Measurements from ENCODE around the gene NCBP2. TPM values are rescaled to one million over a fixed set of nuclear protein-coding genes. Genes with fewer than 3 reads are reported as not detected.

Gene NCBP2
- total RNA-seq, 1 donor from 2014 or later = 25.8 TPM

GRCh38 chr3:196983186-196983585 lies 40.9 kb upstream of the NCBP2 start:
- no peak overlapping the region for H3K4me3 ChIP-seq
- H3K27me3 ChIP-seq = no peaks in the 10 kb centered on the region
- no peaks in the 10 kb centered on the region for H3K9me3 ChIP-seq
- no peak for DNase-seq (ENCODE audit: extremely low spot score in 2 of 2)
- TF ChIP-seq POLR2AphosphoS5 (IDR thresholded peaks at IDR 0.05; ENCODE audit: insufficient read depth in 1 of 2, low read depth in 1 of 2) (no peak), CTCF (IDR thresholded peaks at IDR 0.05) (no peak), POLR2A (IDR thresholded peaks at IDR 0.05) (no peak)
- H3K27ac ChIP-seq = no peak overlapping the region
- no peaks in the 10 kb centered on the region for H3K36me3 ChIP-seq
- H3K4me1 ChIP-seq = no peaks in the 10 kb centered on the region
- intact Hi-C loops (cut with DNase I) = no loop called here

- TF ChIP-seq CTCF (IDR thresholded peaks at IDR 0.05) (no peak), POLR2A (IDR thresholded peaks at IDR 0.05) (no peak), POLR2AphosphoS5 (IDR thresholded peaks at IDR 0.05; ENCODE audit: insufficient read depth in 1 of 2, low read depth in 1 of 2) (no peak)
- H3K27me3 ChIP-seq = no peaks in the 10 kb centered on the region
- no peaks in the 10 kb centered on the region for H3K4me1 ChIP-seq
- no peak overlapping the region for H3K27ac ChIP-seq
- no peaks in the 10 kb centered on the region for H3K9me3 ChIP-seq
- intact Hi-C loops (cut with DNase I) = no loop called here
- H3K36me3 ChIP-seq = no peaks in the 10 kb centered on the region
- no peak overlapping the region for H3K4me3 ChIP-seq
- no peak for DNase-seq (ENCODE audit: extremely low spot score in 2 of 2)
These were observed 39.3 kb upstream of the NCBP2 start for GRCh38 chr3:196981657-196982056.

- no peaks in the 10 kb centered on the region for H3K36me3 ChIP-seq
- H3K27me3 ChIP-seq = no peaks in the 10 kb centered on the region
- no peak overlapping the region for H3K27ac ChIP-seq
- intact Hi-C loops (cut with DNase I) = no loop called here
- TF ChIP-seq POLR2A (IDR thresholded peaks at IDR 0.05) (no peak), POLR2AphosphoS5 (IDR thresholded peaks at IDR 0.05; ENCODE audit: insufficient read depth in 1 of 2, low read depth in 1 of 2) (no peak), CTCF (IDR thresholded peaks at IDR 0.05) (no peak)
- H3K9me3 ChIP-seq = no peaks in the 10 kb centered on the region
- DNase-seq (ENCODE audit: extremely low spot score in 2 of 2) = no peak
- no peaks in the 10 kb centered on the region for H3K4me1 ChIP-seq
- no peak overlapping the region for H3K4me3 ChIP-seq
These were observed 37.2 kb upstream of the NCBP2 start for GRCh38 chr3:196979545-196979944.

- DNase-seq (ENCODE audit: extremely low spot score in 2 of 2) = no peak
- TF ChIP-seq POLR2A (IDR thresholded peaks at IDR 0.05) (no peak), POLR2AphosphoS5 (IDR thresholded peaks at IDR 0.05; ENCODE audit: insufficient read depth in 1 of 2, low read depth in 1 of 2) (no peak), CTCF (IDR thresholded peaks at IDR 0.05) (no peak)
- Histone ChIP-seq H3K4me1 (no peaks in the 10 kb centered on the region), H3K27ac (no peak overlapping the region), H3K4me3 (no peak overlapping the region), H3K27me3 (no peaks in the 10 kb centered on the region), H3K36me3 (no peaks in the 10 kb centered on the region), H3K9me3 (no peaks in the 10 kb centered on the region)
- intact Hi-C loops (cut with DNase I) = no loop called here
These were observed 34.6 kb upstream of the NCBP2 start for GRCh38 chr3:196976941-196977340.

GRCh38 chr3:196975349-196975748 lies 33.0 kb upstream of the NCBP2 start:
- TF ChIP-seq POLR2AphosphoS5 (IDR thresholded peaks at IDR 0.05; ENCODE audit: insufficient read depth in 1 of 2, low read depth in 1 of 2) (no peak), CTCF (IDR thresholded peaks at IDR 0.05) (no peak), POLR2A (IDR thresholded peaks at IDR 0.05) (no peak)
- H3K4me1 ChIP-seq = no peaks in the 10 kb centered on the region
- DNase-seq (ENCODE audit: extremely low spot score in 2 of 2) = no peak
- H3K27me3 ChIP-seq = no peaks in the 10 kb centered on the region
- no peaks in the 10 kb centered on the region for H3K36me3 ChIP-seq
- no peak overlapping the region for H3K27ac ChIP-seq
- H3K9me3 ChIP-seq = no peaks in the 10 kb centered on the region
- intact Hi-C loops (cut with DNase I) = no loop called here
- H3K4me3 ChIP-seq = no peak overlapping the region

Measured in vagina (tissue), 2 donors.